Stimulated activated CD4-positive, alpha-beta T cell treated with anti-CD3 and anti-CD28 coated beads, TNF-alpha, amount 100 ng/mL, for 48 hours (primary cell): Measurements from ENCODE around the gene CFAP46.
"Not testable (repeated sequence)": the region's sequence is repeated elsewhere in the genome, so short reads cannot be mapped to it uniquely, and the experiment has no call there.

Experiments used
- DNase-seq, 3 donors: peaks; one replicate each; pipeline ENCODE4 v3.0.0-alpha.2; 2020; ENCODE audit warnings: low read depth in 3 of 3

Gene CFAP46

GRCh38 chr10:132827423-132827789, 115.0 kb downstream of the CFAP46 start:
- no peak for DNase-seq

- DNase-seq, result no peak
These were observed 115.6 kb downstream of the CFAP46 start for GRCh38 chr10:132826524-132827422.

- not testable (repeated sequence) for DNase-seq
These were observed 116.4 kb downstream of the CFAP46 start for GRCh38 chr10:132825783-132826523.

- DNase-seq, result no peak
These were observed 122.3 kb downstream of the CFAP46 start for GRCh38 chr10:132820056-132820455.

GRCh38 chr10:132817701-132818211, 124.6 kb downstream of the CFAP46 start:
- DNase-seq, result no peak

- no peak for DNase-seq
These were observed 125.7 kb downstream of the CFAP46 start for GRCh38 chr10:132816718-132817117.

- DNase-seq, result no peak
These were observed 127.1 kb downstream of the CFAP46 start for GRCh38 chr10:132815168-132815857.

- DNase-seq, result no peak
These were observed 127.9 kb downstream of the CFAP46 start for GRCh38 chr10:132814469-132814856.

GRCh38 chr10:132813560-132814468, 128.6 kb downstream of the CFAP46 start:
- DNase-seq, result no peak

GRCh38 chr10:132813001-132813401, 129.4 kb downstream of the CFAP46 start:
- no peak for DNase-seq

- no peak for DNase-seq
These were observed 129.8 kb downstream of the CFAP46 start for GRCh38 chr10:132812520-132812919.

GRCh38 chr10:132811891-132812481, 130.4 kb downstream of the CFAP46 start:
- no peak for DNase-seq

- DNase-seq, result no peak
These were observed 131.3 kb downstream of the CFAP46 start for GRCh38 chr10:132810807-132811700.

GRCh38 chr10:132810141-132810806, 132.1 kb downstream of the CFAP46 start:
- no peak for DNase-seq

- no peak for DNase-seq
These were observed 132.9 kb downstream of the CFAP46 start for GRCh38 chr10:132809232-132810140.

GRCh38 chr10:132808383-132809231, 133.8 kb downstream of the CFAP46 start:
- no peak for DNase-seq

GRCh38 chr10:132807621-132808049, 134.7 kb downstream of the CFAP46 start:
- no peak for DNase-seq
